SHP77 (cell line): ENCODE results near the gene GIPC1.

Experiments used
- DNase-seq, 2 experiments: peaks; one replicate each; lab custom pipeline; 2025; lab: John Stamatoyannopoulos, UW

Gene GIPC1

GRCh38 chr19:14494910-14495671 is 836 bp downstream of the GIPC1 start:
- DNase-seq: no peak

- DNase-seq: no peak
Observed at GRCh38 chr19:14494411-14494810, 1.5 kb downstream of the GIPC1 start.

GRCh38 chr19:14492756-14493337 is 3.1 kb downstream of the GIPC1 start:
- no peak for DNase-seq

GRCh38 chr19:14487370-14488125 is 8.4 kb downstream of the GIPC1 start:
- no peak for DNase-seq

- no peak for DNase-seq
Observed at GRCh38 chr19:14482172-14482941, 13.6 kb downstream of the GIPC1 start.

- DNase-seq: no peak
Observed at GRCh38 chr19:14480700-14481079, 15.2 kb downstream of the GIPC1 start.

GRCh38 chr19:14479975-14480699 is 15.8 kb downstream of the GIPC1 start:
- no peak for DNase-seq

- DNase-seq: no peak
Observed at GRCh38 chr19:14479309-14479974, 16.5 kb downstream of the GIPC1 start.

GRCh38 chr19:14478113-14478545 is 17.8 kb downstream of the GIPC1 start:
- no peak for DNase-seq

- no peak for DNase-seq
Observed at GRCh38 chr19:14477418-14478112, 18.4 kb downstream of the GIPC1 start.

GRCh38 chr19:14476673-14477401 is 19.1 kb downstream of the GIPC1 start:
- DNase-seq: no peak

GRCh38 chr19:14476327-14476672 is 19.6 kb downstream of the GIPC1 start:
- DNase-seq: no peak

GRCh38 chr19:14475251-14476073 is 20.5 kb downstream of the GIPC1 start, which contains the start of gene PTGER1:
PTGER1 (minus strand) TSS chr19:14475354; CDS start chr19:14474320, 1,034 bp downstream.
- DNase-seq: no peak

- DNase-seq: no peak
Observed at GRCh38 chr19:14474827-14475226, 21.1 kb downstream of the GIPC1 start.

GRCh38 chr19:14473978-14474578 is 21.8 kb downstream of the GIPC1 start:
- no peak for DNase-seq

GRCh38 chr19:14473073-14473977 is 22.6 kb downstream of the GIPC1 start:
- DNase-seq: no peak
